GM18511 (cell line): ENCODE results near the gene NFYA.

ENCODE experiments used
- ATAC-seq: cut with Tn5 transposase; IDR thresholded peaks from one replicate; pipeline ENCODE4 v1.9.1; 2021; ENCODE audit warnings: mild to moderate bottlenecking, moderate library complexity; ENCODE audit not compliant: unreplicated experiment

NFYA gene

GRCh38 chr6:41045664-41046063 lies 27.1 kb upstream of the NFYA start:
- ATAC-seq = no peak

GRCh38 chr6:41046084-41046483 lies 26.7 kb upstream of the NFYA start:
- ATAC-seq = no peak

GRCh38 chr6:41047306-41047705 lies 25.5 kb upstream of the NFYA start:
- ATAC-seq = no peak

- ATAC-seq = no peak
These were observed 24.7 kb upstream of the NFYA start for GRCh38 chr6:41047745-41048732.

GRCh38 chr6:41049521-41049920 lies 23.3 kb upstream of the NFYA start:
- no peak for ATAC-seq

- no peak for ATAC-seq
These were observed 22.8 kb upstream of the NFYA start for GRCh38 chr6:41049955-41050354.

- ATAC-seq = no peak
These were observed 22.2 kb upstream of the NFYA start for GRCh38 chr6:41050536-41050935.

GRCh38 chr6:41051873-41052272 lies 20.9 kb upstream of the NFYA start:
- no peak for ATAC-seq

GRCh38 chr6:41053041-41053440 lies 19.7 kb upstream of the NFYA start, which contains the start of gene APOBEC2:
TSS of gene APOBEC2 (plus strand) at chr6:41053202. CDS start at chr6:41053348, 146 bp downstream.
- no peak for ATAC-seq

- ATAC-seq = no peak
These were observed 18.3 kb upstream of the NFYA start for GRCh38 chr6:41054511-41054910.

- ATAC-seq = no peak
These were observed 17.6 kb upstream of the NFYA start for GRCh38 chr6:41055149-41055548.

- ATAC-seq = no peak
These were observed 15.8 kb upstream of the NFYA start for GRCh38 chr6:41056768-41057490.

GRCh38 chr6:41058783-41059181 lies 14.0 kb upstream of the NFYA start:
- ATAC-seq = no peak

- no peak for ATAC-seq
These were observed 13.2 kb upstream of the NFYA start for GRCh38 chr6:41059556-41059955.

GRCh38 chr6:41061196-41061726 lies 11.5 kb upstream of the NFYA start:
- no peak for ATAC-seq

- no peak for ATAC-seq
These were observed 10.7 kb upstream of the NFYA start for GRCh38 chr6:41062056-41062455.

GRCh38 chr6:41063884-41064285 lies 8.9 kb upstream of the NFYA start:
- ATAC-seq = no peak

GRCh38 chr6:41064841-41065240 lies 7.9 kb upstream of the NFYA start:
- ATAC-seq = no peak

GRCh38 chr6:41065550-41066026 lies 7.2 kb upstream of the NFYA start:
- no peak for ATAC-seq

- no peak for ATAC-seq
These were observed 5.9 kb upstream of the NFYA start for GRCh38 chr6:41066867-41067304.

- no peak for ATAC-seq
These were observed 1.3 kb upstream of the NFYA start for GRCh38 chr6:41071501-41071922.
